HG03354 (cell line): Measurements from ENCODE around the gene TYK2.
A peak's percentile ranks its signal among the peaks of the same experiment; 100 is the strongest.
"Not testable (repeated sequence)": the region's sequence is repeated elsewhere in the genome, so short reads cannot be mapped to it uniquely, and the experiment has no call there.

Source experiments
- ATAC-seq: cut with Tn5 transposase; IDR thresholded peaks from one replicate; pipeline ENCODE4 v1.9.1; 2021; ENCODE audit warnings: mild to moderate bottlenecking; ENCODE audit not compliant: unreplicated experiment, poor library complexity, severe bottlenecking

TYK2 gene

DNA sequence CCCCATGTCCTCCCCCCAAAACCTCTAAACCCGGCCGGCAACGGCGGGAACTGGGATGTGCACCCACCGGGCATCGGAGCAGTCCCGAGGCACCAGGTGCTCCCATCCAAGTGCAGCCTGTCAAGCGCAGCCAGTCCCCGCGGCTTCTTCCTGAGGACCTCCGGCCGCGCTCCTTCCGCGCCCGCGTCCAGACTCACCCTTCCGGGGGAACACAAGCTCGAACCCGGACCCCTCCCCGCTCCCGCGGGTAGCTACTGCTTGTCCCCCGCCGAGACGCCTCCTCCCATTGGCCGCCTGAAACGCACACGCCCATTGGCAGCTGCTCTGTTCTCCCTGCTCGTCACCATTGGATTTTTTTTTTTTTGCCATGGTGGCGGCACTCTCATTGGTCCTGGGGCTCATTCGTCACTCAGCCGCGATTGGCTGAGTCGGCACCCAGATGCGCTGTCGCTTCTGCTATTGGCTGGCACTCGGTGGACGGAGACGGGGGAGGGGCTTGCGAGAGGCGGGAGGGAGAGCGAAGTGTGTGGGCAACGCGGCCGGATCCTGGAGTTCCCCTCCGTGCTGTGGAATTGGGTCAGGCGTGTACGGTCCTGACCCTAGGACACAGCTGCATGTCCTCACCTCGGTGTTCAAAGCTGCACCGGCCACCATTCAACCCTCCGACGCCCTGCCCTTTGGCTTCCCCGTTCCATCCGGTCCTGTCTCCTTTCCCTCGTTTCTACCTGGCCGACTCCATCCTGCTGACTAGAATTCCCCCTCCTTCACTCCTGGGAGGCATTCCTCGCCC, at the start of gene TYK2:
Gene TYK2 (minus strand): TSS at position 260 of the 790 bp plus-strand sequence. CDS start 2,166 bp downstream, outside the sequence.
- ATAC-seq: peak; percentile 90

DNA sequence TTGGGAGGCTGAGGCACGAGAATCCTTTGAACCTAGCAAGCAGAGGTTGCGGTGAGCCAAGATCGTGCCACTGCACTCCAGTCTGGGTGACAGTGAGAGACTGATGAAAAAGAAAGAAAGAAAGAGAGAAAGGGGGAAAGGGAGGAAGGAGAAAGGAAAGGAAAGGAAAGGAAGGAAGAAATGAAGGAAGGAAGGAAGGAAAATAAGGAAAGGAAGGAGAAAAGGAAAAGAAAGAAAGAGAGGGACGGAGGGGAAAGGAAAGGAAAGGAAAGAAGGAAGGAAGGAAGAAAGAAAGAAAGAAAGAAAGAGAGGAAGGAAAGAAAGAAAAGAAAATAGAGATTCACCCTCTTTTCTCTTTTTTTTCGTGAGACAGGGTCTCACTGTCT, 48.6 kb upstream of the TYK2 start:
- ATAC-seq: no peak

DNA sequence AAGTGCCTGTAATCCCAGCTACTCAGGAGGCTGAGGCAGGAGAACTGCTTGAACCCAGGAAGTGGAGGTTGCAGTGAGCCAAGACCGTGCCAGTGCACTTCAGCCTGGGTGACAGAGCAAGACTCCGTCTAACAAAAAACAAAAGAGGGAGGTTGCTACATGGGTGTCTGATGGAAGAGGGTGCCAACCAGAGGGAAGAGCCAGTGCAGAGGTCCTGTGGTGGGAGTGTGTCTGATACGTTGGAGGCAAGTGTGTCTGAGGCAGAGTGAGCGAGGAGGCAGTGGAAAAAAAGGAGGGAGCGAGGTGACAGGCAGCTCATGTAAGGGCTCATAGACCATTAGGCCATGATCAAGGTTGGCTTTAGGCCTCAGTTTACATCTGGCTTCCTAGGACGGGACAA, 46.8 kb upstream of the TYK2 start:
- ATAC-seq: no peak

DNA sequence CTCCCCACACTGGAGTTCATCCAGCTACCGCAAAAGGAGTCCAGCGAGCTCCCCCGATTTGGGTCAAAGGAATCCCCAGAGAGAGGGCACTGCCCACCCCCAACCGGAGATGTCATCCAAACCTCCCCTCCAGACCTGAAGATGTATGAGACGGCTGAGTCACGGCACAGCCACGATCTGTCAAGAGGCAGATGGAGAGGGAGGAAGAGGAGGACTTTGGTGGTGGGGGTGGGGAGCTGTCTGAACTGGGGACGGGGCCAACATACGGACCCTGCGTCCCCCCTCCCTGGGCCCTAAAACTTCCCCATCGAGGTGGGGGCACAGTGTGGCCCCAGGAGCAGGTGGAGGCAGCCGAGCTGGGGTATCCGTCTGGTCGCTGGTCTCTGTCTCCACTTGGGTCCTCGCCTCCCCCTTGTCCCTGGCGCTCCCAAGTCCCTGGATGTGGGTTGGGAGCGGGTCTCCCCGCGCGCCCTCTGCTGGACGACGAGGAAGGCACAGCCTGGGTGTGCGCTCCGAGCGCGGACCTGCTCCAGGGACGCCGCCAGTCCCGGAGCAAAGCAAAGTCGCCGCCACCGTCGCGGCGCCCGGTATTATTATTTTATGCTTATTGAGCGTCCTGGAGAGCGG, 43.8 kb upstream of the TYK2 start:
- ATAC-seq: no peak

DNA sequence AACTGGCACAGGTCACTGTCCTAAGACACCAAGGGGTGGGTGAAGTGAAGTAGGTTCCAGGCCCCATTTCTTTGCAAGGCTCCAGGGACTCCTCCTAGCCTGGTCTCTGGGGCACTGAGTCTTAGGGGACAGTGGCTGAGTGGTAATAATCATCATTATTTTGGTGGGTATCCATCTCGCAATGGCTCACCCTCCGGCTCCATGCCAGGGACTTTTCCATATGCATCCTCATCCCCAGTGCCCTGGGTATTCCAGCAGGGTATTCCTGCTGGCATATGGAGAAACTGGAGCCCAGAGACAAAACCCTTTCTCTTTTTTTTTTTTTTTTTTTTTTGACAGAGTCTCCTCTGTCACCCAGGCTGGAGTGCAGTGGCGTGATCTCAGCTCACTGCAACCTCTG, 42.5 kb upstream of the TYK2 start:
- ATAC-seq: no peak

DNA sequence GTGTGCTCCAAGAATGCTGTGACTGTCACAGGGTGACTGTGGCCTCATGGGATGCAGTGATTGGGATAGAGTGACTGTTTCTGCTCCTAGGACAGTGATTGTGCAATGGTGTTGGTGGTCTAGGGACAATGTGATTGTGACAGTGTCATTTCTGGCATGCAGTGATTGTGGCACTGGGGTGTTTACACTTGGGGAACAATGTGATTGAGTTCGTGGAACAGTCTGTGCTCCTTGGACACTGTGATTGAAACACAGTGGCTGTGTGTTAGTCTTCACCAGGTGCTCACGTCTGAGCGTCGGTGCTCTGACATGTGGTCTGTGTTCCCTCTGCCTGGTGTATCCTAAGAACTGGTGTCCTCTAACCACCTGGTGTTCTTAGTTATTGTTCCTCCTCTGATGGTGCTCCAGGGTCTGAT, 41.7 kb upstream of the TYK2 start:
- no peak for ATAC-seq

DNA sequence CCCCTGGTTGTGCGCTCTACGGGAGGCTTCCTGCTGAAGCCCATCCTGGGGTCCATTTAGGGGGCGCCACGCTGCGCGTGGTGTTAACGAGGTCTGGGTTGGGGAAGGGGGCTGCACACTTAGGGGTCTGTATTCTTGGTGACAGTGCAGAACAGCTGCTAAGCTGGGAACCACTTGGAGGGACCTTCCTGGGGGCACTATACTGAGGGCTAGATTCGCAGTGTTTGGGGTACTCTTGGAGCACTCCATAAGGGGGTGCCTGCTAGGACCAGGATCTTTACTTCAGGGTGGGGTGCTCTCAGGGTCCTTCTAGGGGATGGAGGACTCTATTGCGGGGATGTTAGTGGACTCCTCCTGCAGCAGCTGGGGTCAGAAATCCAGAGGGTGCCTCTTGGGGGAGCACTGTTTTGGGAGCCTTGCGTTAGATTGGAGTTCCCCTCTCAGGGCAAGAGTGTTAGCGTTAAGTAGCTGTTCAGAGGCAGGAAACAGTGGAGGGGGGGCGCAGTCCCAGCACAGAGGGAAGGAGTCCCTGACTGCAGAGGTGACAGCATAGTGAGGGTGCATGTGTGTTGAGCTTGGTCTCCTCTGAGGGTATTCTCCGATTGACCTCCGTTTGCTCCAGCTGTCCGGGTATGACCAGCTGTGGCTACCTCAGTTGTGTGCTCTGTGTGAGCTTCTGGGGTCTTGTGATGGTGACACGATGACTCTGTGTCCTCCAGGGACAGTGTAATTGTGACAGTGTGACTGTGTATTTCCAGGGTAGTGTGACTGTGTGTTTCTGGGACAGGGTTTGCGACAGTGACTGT, 41.1 kb upstream of the TYK2 start:
- ATAC-seq: no peak

DNA sequence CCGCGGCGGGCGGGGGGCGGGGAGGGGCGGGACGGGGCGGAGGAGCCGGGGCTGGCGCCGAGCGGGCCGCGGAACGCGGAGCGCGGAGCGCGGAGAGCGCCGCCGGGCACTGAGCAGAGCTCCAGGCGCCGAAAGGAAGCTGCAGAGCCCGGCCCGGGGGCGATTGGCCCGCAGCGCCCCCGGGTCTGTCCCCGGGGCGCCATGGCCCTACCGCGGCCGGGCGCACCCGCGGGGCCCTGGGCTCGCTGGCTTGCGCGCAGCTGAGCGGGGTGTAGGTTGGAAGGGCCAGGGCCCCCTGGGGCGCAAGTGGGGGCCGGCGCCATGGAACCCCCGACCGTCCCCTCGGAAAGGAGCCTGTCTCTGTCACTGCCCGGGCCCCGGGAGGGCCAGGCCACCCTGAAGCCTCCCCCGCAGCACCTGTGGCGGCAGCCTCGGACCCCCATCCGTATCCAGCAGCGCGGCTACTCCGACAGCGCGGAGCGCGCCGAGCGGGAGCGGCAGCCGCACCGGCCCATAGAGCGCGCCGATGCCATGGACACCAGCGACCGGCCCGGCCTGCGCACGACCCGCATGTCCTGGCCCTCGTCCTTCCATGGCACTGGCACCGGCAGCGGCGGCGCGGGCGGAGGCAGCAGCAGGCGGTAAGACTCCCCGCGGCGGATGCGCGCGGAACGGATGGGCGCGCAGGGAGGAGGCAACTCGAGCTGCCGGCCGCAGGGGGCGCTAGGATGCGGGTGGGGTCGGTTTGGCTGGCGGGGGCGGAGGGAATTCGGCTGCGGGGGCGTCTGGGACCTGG, 40.3 kb upstream of the TYK2 start, which contains the start of gene PDE4A:
Gene PDE4A (plus strand): TSS at position 95 of the 796 bp plus-strand sequence. CDS start 227 bp downstream, at position 322.
- no peak for ATAC-seq

DNA sequence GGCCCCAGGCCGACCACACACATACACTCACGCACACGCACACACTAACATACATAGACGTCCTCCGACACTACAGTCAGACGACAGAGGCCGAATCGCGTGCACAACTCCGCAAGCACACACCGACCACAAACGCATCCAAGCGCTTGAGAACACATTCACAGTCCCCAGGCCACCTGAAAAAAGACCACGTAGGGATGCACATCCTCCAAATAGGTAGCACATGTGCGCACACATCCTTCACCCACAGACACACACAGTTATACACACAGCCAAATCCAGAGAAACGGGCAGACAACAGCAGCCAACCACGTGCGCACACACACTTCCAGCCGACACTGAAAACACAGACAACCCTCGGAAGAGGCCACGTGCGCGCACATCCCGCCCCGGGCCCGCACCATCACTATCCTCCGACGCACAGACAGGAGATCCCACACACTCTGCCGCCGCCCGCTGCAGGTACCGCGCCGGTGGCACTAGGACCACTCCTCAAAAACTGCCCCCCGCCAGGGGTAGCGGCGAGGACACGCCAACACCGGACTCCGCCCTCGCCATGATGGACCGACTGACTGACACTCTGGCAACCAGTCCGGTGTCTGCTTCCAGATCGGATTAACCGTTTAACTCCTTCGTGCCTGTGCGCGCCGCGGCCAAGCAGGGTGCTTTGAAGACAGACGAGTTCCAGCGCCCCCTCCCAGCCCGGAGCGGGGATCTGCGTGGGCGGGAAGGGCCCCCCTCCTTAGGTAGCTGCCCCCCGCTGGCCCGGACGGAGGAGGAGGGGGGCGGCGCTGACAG, 39.5 kb upstream of the TYK2 start:
- no peak for ATAC-seq

DNA sequence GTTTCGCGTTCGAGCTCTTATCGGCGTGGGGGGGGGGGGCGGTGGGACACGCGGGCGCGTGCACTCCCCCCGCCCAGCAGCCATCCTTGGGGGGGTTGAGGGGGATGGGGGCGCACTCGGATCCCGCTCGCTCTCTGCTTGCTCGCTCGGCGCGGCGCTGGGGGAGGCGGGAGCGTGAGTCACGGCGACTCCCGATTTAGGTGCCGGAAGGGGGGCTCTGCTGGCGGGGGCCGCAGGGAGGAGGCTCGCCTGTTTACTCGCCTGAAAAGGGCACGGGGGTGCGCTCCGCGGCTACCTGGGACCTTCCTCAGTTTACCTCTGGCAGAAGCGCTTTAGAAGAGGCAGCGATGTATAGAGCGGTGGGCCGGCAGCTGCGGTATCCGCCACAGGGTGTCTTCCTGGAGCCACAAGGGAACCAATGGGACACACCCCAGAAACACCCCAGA, 38.9 kb upstream of the TYK2 start:
- ATAC-seq: no peak

DNA sequence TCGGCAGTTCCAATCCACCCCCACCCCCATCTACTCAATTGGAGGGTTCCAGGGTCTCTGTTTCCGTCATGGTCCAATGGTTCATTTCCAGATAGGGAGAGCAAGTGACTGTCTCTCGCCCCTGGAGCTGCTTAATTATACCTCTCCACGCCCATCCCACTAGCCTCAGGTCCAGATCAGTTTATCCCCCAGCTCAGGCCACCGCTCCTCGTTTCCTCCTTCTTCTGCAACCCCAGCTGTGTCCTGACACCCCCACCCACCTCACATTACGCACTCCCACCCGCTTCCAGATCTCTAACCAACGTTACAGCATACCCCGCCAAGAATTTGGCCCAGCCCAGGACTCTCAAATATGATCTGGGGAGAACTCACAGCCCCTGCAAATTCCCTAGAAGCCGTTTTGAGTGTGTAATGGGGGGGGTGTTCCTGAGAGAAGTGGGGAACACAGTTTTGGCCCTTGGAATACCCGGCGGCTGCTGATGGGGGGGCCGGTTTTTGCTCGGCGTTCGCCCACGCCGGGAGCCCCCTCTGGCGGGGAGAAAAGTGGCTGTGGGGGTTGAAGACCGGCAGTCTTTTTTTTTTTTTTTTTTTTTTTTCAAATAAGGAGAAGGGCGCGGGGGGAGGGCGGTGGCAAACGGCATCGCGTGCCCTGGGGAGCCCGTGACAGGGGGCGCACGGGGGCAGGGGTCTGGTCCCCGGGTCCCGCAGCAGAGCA, 38.3 kb upstream of the TYK2 start:
- no peak for ATAC-seq

DNA sequence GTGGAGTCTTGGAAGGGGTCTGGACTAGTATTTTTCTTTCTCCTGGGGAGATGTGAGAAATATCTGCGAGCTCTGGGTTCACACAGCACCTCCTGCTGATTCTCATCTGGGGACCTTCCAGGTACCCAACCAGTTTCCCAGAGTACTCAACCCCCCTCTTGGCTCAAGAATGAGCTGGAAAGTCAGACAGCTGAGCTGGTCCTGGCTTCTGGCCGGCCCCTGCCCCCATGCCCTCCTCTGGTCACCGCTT, 37.8 kb upstream of the TYK2 start:
- ATAC-seq: no peak

DNA sequence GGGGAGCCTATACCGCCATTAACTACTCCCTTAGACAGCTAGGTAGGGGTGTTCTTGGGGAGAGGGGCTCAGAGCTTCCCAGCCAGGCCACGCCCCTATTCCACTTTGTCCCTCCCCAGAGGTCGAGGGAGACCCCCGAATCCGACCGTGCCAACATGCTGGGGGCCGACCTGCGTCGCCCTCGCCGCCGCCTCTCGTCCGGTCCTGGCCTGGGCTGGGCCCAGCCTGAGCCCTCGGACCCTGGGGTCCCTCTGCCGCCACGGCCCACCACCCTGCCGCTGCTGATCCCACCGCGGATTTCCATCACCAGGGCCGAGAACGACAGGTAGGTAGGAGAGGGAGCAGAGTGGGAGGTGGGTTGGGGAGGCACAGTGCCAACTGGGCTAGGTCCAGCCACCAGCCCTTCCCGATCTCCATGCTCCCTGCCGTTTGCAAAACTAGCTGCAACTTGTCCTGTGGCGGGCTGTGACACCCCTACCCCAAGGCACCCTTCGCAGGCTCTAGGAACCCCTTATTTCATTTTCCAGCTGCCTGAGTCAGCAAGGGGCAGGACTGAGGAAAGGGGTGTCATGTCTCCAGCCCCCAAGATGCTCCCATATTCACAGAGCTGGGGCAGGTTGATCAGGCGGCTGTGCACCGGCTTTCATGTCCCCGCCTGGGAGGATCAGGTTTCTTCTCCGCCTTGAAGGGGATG, 37.3 kb upstream of the TYK2 start:
- ATAC-seq: no peak

DNA sequence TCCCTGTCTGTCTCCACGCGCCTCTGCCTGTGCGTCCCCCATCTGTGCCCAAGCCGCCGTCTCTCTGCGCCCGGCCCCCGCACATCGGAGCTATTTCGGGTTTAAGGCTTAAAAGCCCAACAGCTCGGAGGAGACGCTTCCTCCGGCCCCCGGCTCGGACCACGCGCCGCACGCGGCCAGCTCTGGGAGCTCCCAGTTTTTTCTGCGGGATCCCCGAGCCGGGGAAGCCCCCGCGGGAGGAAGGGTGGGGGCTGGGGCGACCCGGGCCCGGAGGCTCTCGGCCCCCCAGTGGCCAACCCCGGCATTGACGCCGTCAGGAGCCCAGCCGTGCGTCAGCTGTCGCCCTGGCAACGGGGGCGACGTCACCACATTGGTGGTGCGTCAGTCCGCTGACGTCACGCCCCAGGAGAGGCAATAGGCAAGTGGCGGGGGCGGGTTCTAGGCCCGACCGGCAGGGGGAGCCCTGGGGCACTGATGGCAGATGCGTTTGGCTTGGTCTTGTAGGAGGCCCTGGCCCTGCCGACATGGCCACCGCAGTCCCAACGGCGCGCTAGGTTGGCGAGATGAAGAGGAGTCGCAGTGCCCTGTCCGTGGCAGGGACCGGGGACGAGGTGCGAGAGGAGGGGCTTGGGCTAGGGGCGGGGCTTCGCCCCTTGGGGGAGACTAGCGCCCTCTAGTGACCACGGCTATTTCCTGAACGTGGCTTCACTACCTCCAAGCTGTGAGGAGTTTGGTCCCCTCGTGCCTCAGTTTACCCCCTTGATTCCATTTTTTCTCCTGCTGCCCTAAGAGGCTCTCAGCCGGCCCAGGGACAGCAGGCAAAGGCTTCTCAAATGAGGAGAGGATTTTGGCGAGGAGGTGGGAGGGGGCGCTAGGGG, 36.2 kb upstream of the TYK2 start:
- peak; percentile 57 for ATAC-seq

DNA sequence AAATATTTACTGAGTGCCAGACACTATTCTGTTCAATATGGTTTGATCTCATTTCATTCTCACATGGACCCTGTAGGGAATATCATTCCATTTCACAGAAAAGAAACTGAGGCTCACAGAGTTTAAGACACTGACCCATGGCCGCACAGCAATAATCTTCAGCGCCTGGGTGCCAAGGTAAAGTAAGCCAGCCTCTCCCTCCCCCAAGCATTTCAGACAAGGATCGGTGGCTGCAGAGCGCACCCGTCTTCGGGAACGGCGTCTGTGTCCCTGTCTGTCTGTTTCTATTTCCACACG, 35.7 kb upstream of the TYK2 start:
- no peak for ATAC-seq

DNA sequence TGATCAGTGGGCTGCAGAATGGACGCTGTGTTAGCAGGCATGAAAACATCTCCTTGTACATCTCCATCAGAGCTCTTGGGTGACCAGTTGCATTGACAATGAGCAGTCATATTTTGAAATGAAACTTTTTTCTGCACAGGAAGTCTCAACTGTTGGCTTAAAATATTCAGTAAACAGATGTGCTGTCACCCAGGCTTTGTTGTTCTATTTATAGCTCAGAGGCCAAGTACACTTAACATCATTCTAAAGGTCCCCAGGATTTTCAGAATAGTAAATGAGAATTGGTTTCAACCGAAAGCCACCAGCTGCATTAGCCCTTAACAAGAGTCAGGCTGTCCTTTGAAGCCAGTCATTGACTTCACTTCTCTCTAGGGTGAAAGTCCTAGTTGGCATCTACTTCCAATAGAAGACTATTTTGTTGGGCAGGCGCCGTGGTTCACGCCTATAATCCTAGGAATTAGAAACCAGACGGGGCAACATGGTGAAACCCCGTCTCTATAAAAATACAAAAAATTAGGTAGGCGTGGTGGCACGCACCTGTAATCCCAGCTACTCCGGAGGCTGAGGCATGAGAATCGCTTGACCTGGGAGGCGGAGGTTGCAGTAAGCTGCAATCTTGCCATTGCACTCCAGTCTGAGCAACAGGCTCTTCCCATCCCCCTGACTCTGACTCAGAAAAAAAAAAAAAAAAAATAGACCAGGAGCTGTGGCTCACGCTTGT, 32.0 kb upstream of the TYK2 start:
- ATAC-seq: peak; percentile 69

DNA sequence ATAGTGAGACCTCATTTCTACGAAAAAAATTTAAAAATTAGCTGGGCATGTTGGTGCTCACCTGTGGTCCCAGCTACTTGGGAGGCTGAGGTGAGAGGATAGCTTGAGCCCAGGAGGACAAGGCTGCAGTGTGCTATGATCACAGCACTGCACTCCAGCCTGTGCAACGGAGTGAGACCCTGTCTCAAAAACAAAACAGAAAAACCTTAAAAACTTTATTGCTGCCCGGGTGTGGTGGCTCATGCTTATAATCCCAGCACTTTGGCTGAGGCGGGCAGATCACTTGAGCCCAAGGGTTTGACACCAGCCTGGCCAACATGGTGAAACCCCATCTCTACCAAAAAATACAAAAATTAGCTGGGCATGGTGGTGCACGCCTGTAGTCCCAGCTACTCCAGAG, 30.9 kb upstream of the TYK2 start:
- ATAC-seq: not testable (repeated sequence)
